Stimulated activated CD8-positive, alpha-beta memory T cell treated with anti-CD3 and anti-CD28 coated beads, Interleukin-4, amount 100 ng/mL, for 24 hours (primary cell): ENCODE data around the gene MS4A6A.

ENCODE experiments used
- DNase-seq: peaks from one replicate; pipeline ENCODE4 v3.0.0-alpha.2; 2020; ENCODE audit warnings: low read depth

The MS4A6A gene

GRCh38 chr11:60128376-60128775, 54.5 kb downstream of the MS4A6A start:
- no peak for DNase-seq

GRCh38 chr11:60127311-60127811, 55.5 kb downstream of the MS4A6A start:
- DNase-seq = no peak

GRCh38 chr11:60125956-60126585, 56.8 kb downstream of the MS4A6A start:
- no peak for DNase-seq

- DNase-seq = no peak
Observed at GRCh38 chr11:60124802-60125432, 58.0 kb downstream of the MS4A6A start.
